KMS-11 (cell line): ENCODE measurements around the gene ANKRD13B.

Experiments used
- H2AFZ ChIP-seq: fragments of 200-600 bp; sonication (generic); 2 replicates; pipeline ENCODE4 v1.6.1; 2016; ENCODE audit warnings: antibody characterized with exemption, mixed run types, low read depth
- H3K27ac ChIP-seq: fragments of 200-600 bp; sonication (generic); 2 replicates; pipeline ENCODE4 v1.6.1; 2016; ENCODE audit warnings: mild to moderate bottlenecking, mixed run types
- H3K27me3 ChIP-seq: fragments of 200-600 bp; sonication (generic); 2 replicates; pipeline ENCODE4 v1.6.1; 2017; ENCODE audit warnings: mild to moderate bottlenecking, low read depth, mixed run types, moderate library complexity; ENCODE audit not compliant: insufficient read depth
- H3K36me3 ChIP-seq: fragments of 200-600 bp; sonication (generic); 2 replicates; pipeline ENCODE4 v1.6.1; 2017; ENCODE audit warnings: mild to moderate bottlenecking, mixed run types; ENCODE audit not compliant: insufficient read depth
- H3K4me1 ChIP-seq: fragments of 200-600 bp; sonication (generic); 2 replicates; pipeline ENCODE4 v1.6.1; 2016; ENCODE audit warnings: mild to moderate bottlenecking, low read depth, mixed run types; ENCODE audit not compliant: poor library complexity, severe bottlenecking
- H3K4me2 ChIP-seq: fragments of 200-600 bp; sonication (generic); 2 replicates; pipeline ENCODE4 v1.7.0; 2016; ENCODE audit warnings: mild to moderate bottlenecking, mixed run types
- H3K4me3 ChIP-seq: fragments of 200-600 bp; sonication (generic); IDR thresholded peaks from 2 replicates; pipeline ENCODE4 v1.6.1; 2017; ENCODE audit warnings: low read depth, low read length, mixed read lengths; ENCODE audit not compliant: insufficient read depth
- H3K79me2 ChIP-seq: fragments of 200-600 bp; sonication (generic); 2 replicates; pipeline ENCODE4 v1.6.1; 2016; ENCODE audit warnings: low read depth, mixed run types; ENCODE audit not compliant: insufficient read depth
- H3K9ac ChIP-seq: fragments of 200-600 bp; sonication (generic); 2 replicates; pipeline ENCODE4 v1.6.1; 2016; ENCODE audit warnings: mild to moderate bottlenecking, mixed run types
- H4K20me1 ChIP-seq: fragments of 200-600 bp; sonication (generic); 2 replicates; pipeline ENCODE4 v1.6.1; 2016; ENCODE audit warnings: mild to moderate bottlenecking, mixed run types; ENCODE audit not compliant: insufficient read depth
- CTCF ChIP-seq: fragments of 200-600 bp; sonication (generic); conservative IDR thresholded peaks from 2 replicates; pipeline ENCODE4 v1.6.1; 2017; ENCODE audit warnings: low read depth, mild to moderate bottlenecking, antibody characterized with exemption, low read length, moderate library complexity, mixed read lengths

ANKRD13B gene

GRCh38 chr17:29573871-29574731 lies 18.8 kb upstream of the ANKRD13B start:
- Histone ChIP-seq H4K20me1 (no peaks in the 10 kb centered on the region), H3K4me1 (peaks cover 8% of the 10 kb centered on the region), H3K27me3 (no peaks in the 10 kb centered on the region), H3K36me3 (no peaks in the 10 kb centered on the region), H3K4me2 (no peak overlapping the region), H3K4me3 (no peak overlapping the region), H3K9ac (no peak overlapping the region), H3K27ac (no peak overlapping the region), H3K79me2 (no peaks in the 10 kb centered on the region), H2AFZ (no peak overlapping the region)
- TF ChIP-seq CTCF = no peak

GRCh38 chr17:29574732-29575510 lies 18.0 kb upstream of the ANKRD13B start:
- no peak overlapping the region for H3K9ac ChIP-seq
- no peak overlapping the region for H3K27ac ChIP-seq
- no peaks in the 10 kb centered on the region for H3K79me2 ChIP-seq
- H3K4me1 ChIP-seq = peaks cover under 1% of the 10 kb centered on the region
- no peaks in the 10 kb centered on the region for H3K36me3 ChIP-seq
- H3K4me3 ChIP-seq = no peak overlapping the region
- no peak for TF ChIP-seq CTCF
- H4K20me1 ChIP-seq = no peaks in the 10 kb centered on the region
- H2AFZ ChIP-seq = no peak overlapping the region
- H3K27me3 ChIP-seq = no peaks in the 10 kb centered on the region
- no peak overlapping the region for H3K4me2 ChIP-seq

- Histone ChIP-seq H3K9ac (no peak overlapping the region), H2AFZ (no peak overlapping the region), H3K4me1 (peaks cover 4% of the 10 kb centered on the region), H4K20me1 (no peaks in the 10 kb centered on the region), H3K36me3 (no peaks in the 10 kb centered on the region), H3K79me2 (no peaks in the 10 kb centered on the region), H3K27ac (no peak overlapping the region), H3K27me3 (no peaks in the 10 kb centered on the region), H3K4me3 (no peak overlapping the region), H3K4me2 (no peak overlapping the region)
- TF ChIP-seq CTCF = no peak
Measured at GRCh38 chr17:29575511-29576213, 17.3 kb upstream of the ANKRD13B start.

- H3K79me2 ChIP-seq = no peaks in the 10 kb centered on the region
- H3K4me1 ChIP-seq = peaks cover 11% of the 10 kb centered on the region
- no peak overlapping the region for H3K27ac ChIP-seq
- no peak overlapping the region for H3K4me3 ChIP-seq
- no peak for TF ChIP-seq CTCF
- H3K9ac ChIP-seq = no peak overlapping the region
- no peak overlapping the region for H3K4me2 ChIP-seq
- no peaks in the 10 kb centered on the region for H3K36me3 ChIP-seq
- H4K20me1 ChIP-seq = no peaks in the 10 kb centered on the region
- H3K27me3 ChIP-seq = no peaks in the 10 kb centered on the region
- H2AFZ ChIP-seq = no peak overlapping the region
Measured at GRCh38 chr17:29576214-29577000, 16.5 kb upstream of the ANKRD13B start.
